WTC11 (cell line): ENCODE results near the gene ARHGAP8. TPM values are rescaled to one million over a fixed set of nuclear protein-coding genes. Genes with fewer than 3 reads are reported as not detected.

ENCODE experiments used
- ATAC-seq: fragments of 200-7000 bp; cut with Tn5 transposase; 2 replicates; pipeline ENCODE4 v1.10.0; 2021; ENCODE audit warnings: mild to moderate bottlenecking, moderate library complexity
- CTCF ChIA-PET: fragments of 300-600 bp; sonication (Branson Sonifier 250); formaldehyde crosslinking; loops from one replicate; lab custom pipeline; 2021; ENCODE audit warnings: antibody characterized with exemption; lab: Charles Lee
- POLR2A ChIA-PET: fragments of 350-600 bp; sonication (Branson Sonifier 250); formaldehyde crosslinking; loops from one replicate; lab custom pipeline; 2021; ENCODE audit warnings: antibody characterized with exemption; lab: Charles Lee
- DNase-seq: peaks from one replicate; pipeline ENCODE4 v3.0.0; 2021; ENCODE audit warnings: low spot score
- H3K27ac Mint-ChIP-seq: 2 replicates; pipeline ENCODE4 v1.8.0; 2021; ENCODE audit warnings: mixed read lengths
- H3K27me3 Mint-ChIP-seq: 2 replicates; pipeline ENCODE4 v1.8.0; 2021; ENCODE audit warnings: low read depth, mild to moderate bottlenecking, moderate library complexity, mixed read lengths
- H3K36me3 Mint-ChIP-seq: 2 replicates; pipeline ENCODE4 v1.8.0; 2021; ENCODE audit warnings: mixed read lengths
- H3K4me1 Mint-ChIP-seq: 2 replicates; pipeline ENCODE4 v1.8.0; 2022; ENCODE audit warnings: mixed read lengths
- H3K4me3 Mint-ChIP-seq: 2 replicates; pipeline ENCODE4 v1.8.0; 2021; ENCODE audit warnings: mild to moderate bottlenecking, moderate library complexity, mixed read lengths
- H3K9me3 Mint-ChIP-seq: 2 replicates; pipeline ENCODE4 v1.8.0; 2021; ENCODE audit warnings: mixed read lengths
- ATF3 ChIP-seq: sonication (generic); formaldehyde crosslinking; conservative IDR thresholded peaks from 2 replicates; pipeline ENCODE4 v1.8.1; 2022; ENCODE audit warnings: mild to moderate bottlenecking, missing genetic modification reagents
- CTCF ChIP-seq: fragments of 200-600 bp; IDR thresholded peaks from 2 replicates; pipeline ENCODE4 v1.8.0; 2022; ENCODE audit warnings: antibody characterized with exemption
- FOXP4 ChIP-seq: sonication (generic); formaldehyde crosslinking; IDR thresholded peaks from 2 replicates; pipeline ENCODE4 v1.8.0; 2022; ENCODE audit warnings: mild to moderate bottlenecking, missing genetic modification reagents
- HMGA2 ChIP-seq: fragments of 250-450 bp; sonication (Bioruptor Pico); IDR thresholded peaks from 2 replicates; pipeline ENCODE4 v1.4.0; 2021; ENCODE audit warnings: mild to moderate bottlenecking, moderate library complexity
- NR1H2 ChIP-seq: sonication (generic); formaldehyde crosslinking; IDR thresholded peaks from 2 replicates; pipeline ENCODE4 v1.9.0; 2021; ENCODE audit warnings: mild to moderate bottlenecking, moderate library complexity, missing genetic modification reagents
- NR3C1 ChIP-seq: sonication (generic); formaldehyde crosslinking; conservative IDR thresholded peaks from 2 replicates; pipeline ENCODE4 v1.8.1; 2023; ENCODE audit warnings: low read depth, mild to moderate bottlenecking, missing genetic modification reagents
- RORB ChIP-seq: fragments of 250-450 bp; sonication (Bioruptor Pico); IDR thresholded peaks from 2 replicates; pipeline ENCODE4 v1.9.0; 2021; ENCODE audit warnings: mild to moderate bottlenecking
- SMAD4 ChIP-seq: sonication (generic); formaldehyde crosslinking; IDR thresholded peaks from 2 replicates; pipeline ENCODE4 v1.8.0; 2022; ENCODE audit warnings: mild to moderate bottlenecking, missing genetic modification reagents
- SOX15 ChIP-seq: fragments of 250-450 bp; sonication (Bioruptor Pico); IDR thresholded peaks from 2 replicates; pipeline ENCODE4 v1.9.0; 2021; ENCODE audit warnings: mild to moderate bottlenecking
- TEAD1 ChIP-seq: sonication (generic); formaldehyde crosslinking; IDR thresholded peaks from 2 replicates; pipeline ENCODE4 v1.8.0; 2022; ENCODE audit warnings: mild to moderate bottlenecking, missing genetic modification reagents
- USF1 ChIP-seq: sonication (generic); formaldehyde crosslinking; IDR thresholded peaks from 2 replicates; pipeline ENCODE4 v1.8.0; 2022; ENCODE audit warnings: mild to moderate bottlenecking, missing genetic modification reagents
- ZNF138 ChIP-seq: sonication (generic); formaldehyde crosslinking; conservative IDR thresholded peaks from 2 replicates; pipeline ENCODE4 v1.8.1; 2022; ENCODE audit warnings: mild to moderate bottlenecking, moderate library complexity, missing genetic modification reagents
- ZSCAN18 ChIP-seq: fragments of 250-450 bp; sonication (Bioruptor Pico); IDR thresholded peaks from 2 replicates; pipeline ENCODE4 v2.1.2; 2022; ENCODE audit warnings: mild to moderate bottlenecking, moderate library complexity
- total RNA-seq: library from RNA; stranded (reverse); gene quantifications from 3 replicates; pipeline ENCODE4 v1.2.3, GENCODE V29; 2021
- TF ChIP-seq, protein P1 (sequence below): fragments of 250-450 bp; sonication (Bioruptor Pico); IDR thresholded peaks from 2 replicates; pipeline ENCODE4 v1.9.0; 2021; ENCODE audit warnings: moderate library complexity, mild to moderate bottlenecking, inconsistent platforms, borderline replicate concordance
- TF ChIP-seq, protein P2 (sequence below): sonication (generic); formaldehyde crosslinking; IDR thresholded peaks from 2 replicates; pipeline ENCODE4 v1.8.1; 2023; ENCODE audit warnings: mild to moderate bottlenecking, missing genetic modification reagents
- TF ChIP-seq, protein P3 (sequence below): sonication (generic); formaldehyde crosslinking; IDR thresholded peaks from 2 replicates; pipeline ENCODE4 v1.8.0; 2023; ENCODE audit warnings: missing genetic modification reagents, mild to moderate bottlenecking, borderline replicate concordance

ARHGAP8 gene
- total RNA-seq, 1 experiment from 2014 or later: 61.4 TPM

DNA sequence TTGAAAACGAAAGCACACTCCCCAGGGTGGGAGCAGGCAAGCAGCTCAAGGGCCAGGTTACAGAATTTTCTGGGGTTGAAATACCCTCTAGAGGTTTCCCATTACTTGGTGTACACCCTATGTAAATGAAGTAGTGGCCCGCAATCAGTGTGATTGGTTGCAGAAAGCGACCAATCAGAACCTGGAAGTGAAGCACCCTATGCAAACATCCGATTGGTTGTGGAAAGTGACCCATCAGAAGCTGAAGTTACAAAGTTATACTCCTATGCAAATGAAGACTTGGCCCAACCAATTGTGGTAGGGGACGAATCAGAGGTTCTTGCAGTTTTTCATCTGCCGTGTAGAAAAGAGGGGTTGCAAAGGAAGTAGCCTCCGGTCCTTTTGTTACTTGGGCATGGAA lies 31.2 kb upstream of the ARHGAP8 start:
- DNase-seq: no peak
- peak; percentile 74 for ATAC-seq
- H3K4me3 Mint-ChIP-seq: no peak overlapping the region
- POLR2A ChIA-PET: no interaction called here
- no peak for TF ChIP-seq NR1H2 (CRISPR knock-in tag)
- TF ChIP-seq, protein P1, sequence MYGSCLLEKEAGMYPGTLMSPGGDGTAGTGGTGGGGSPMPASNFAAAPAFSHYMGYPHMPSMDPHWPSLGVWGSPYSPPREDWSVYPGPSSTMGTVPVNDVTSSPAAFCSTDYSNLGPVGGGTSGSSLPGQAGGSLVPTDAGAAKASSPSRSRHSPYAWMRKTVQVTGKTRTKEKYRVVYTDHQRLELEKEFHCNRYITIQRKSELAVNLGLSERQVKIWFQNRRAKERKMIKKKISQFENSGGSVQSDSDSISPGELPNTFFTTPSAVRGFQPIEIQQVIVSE: no peak
- TF ChIP-seq USF1 (CRISPR knock-in tag): no peak
- TF ChIP-seq, protein P2, sequence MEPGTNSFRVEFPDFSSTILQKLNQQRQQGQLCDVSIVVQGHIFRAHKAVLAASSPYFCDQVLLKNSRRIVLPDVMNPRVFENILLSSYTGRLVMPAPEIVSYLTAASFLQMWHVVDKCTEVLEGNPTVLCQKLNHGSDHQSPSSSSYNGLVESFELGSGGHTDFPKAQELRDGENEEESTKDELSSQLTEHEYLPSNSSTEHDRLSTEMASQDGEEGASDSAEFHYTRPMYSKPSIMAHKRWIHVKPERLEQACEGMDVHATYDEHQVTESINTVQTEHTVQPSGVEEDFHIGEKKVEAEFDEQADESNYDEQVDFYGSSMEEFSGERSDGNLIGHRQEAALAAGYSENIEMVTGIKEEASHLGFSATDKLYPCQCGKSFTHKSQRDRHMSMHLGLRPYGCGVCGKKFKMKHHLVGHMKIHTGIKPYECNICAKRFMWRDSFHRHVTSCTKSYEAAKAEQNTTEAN (CRISPR knock-in tag): no peak
- TF ChIP-seq ZSCAN18 (CRISPR knock-in tag): no peak
- TF ChIP-seq ZNF138 (CRISPR knock-in tag): no peak
- TF ChIP-seq TEAD1 (CRISPR knock-in tag): no peak
- no peak for TF ChIP-seq CTCF
- no peak for TF ChIP-seq RORB (CRISPR knock-in tag)
- TF ChIP-seq FOXP4 (CRISPR knock-in tag): no peak
- TF ChIP-seq, protein P3, sequence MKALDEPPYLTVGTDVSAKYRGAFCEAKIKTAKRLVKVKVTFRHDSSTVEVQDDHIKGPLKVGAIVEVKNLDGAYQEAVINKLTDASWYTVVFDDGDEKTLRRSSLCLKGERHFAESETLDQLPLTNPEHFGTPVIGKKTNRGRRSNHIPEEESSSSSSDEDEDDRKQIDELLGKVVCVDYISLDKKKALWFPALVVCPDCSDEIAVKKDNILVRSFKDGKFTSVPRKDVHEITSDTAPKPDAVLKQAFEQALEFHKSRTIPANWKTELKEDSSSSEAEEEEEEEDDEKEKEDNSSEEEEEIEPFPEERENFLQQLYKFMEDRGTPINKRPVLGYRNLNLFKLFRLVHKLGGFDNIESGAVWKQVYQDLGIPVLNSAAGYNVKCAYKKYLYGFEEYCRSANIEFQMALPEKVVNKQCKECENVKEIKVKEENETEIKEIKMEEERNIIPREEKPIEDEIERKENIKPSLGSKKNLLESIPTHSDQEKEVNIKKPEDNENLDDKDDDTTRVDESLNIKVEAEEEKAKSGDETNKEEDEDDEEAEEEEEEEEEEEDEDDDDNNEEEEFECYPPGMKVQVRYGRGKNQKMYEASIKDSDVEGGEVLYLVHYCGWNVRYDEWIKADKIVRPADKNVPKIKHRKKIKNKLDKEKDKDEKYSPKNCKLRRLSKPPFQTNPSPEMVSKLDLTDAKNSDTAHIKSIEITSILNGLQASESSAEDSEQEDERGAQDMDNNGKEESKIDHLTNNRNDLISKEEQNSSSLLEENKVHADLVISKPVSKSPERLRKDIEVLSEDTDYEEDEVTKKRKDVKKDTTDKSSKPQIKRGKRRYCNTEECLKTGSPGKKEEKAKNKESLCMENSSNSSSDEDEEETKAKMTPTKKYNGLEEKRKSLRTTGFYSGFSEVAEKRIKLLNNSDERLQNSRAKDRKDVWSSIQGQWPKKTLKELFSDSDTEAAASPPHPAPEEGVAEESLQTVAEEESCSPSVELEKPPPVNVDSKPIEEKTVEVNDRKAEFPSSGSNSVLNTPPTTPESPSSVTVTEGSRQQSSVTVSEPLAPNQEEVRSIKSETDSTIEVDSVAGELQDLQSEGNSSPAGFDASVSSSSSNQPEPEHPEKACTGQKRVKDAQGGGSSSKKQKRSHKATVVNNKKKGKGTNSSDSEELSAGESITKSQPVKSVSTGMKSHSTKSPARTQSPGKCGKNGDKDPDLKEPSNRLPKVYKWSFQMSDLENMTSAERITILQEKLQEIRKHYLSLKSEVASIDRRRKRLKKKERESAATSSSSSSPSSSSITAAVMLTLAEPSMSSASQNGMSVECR: no peak
- TF ChIP-seq SOX15 (CRISPR knock-in tag): no peak
- CTCF ChIA-PET: interaction anchor here (1.2 to 1.6 kb wide), 3 partner anchors 18 to 52 kb away, joined by 4 to 8 read pairs (median 5); partner anchors contain the start of gene PRR5
- no peaks in the 10 kb centered on the region for H3K9me3 Mint-ChIP-seq
- H3K27ac Mint-ChIP-seq: 0 out of 2 replicates have a peak overlapping the region, but pooled peaks have one; percentile 38
- H3K36me3 Mint-ChIP-seq: no peaks in the 10 kb centered on the region
- H3K27me3 Mint-ChIP-seq: no peaks in the 10 kb centered on the region
- peaks cover 8% of the 10 kb centered on the region for H3K4me1 Mint-ChIP-seq

DNA sequence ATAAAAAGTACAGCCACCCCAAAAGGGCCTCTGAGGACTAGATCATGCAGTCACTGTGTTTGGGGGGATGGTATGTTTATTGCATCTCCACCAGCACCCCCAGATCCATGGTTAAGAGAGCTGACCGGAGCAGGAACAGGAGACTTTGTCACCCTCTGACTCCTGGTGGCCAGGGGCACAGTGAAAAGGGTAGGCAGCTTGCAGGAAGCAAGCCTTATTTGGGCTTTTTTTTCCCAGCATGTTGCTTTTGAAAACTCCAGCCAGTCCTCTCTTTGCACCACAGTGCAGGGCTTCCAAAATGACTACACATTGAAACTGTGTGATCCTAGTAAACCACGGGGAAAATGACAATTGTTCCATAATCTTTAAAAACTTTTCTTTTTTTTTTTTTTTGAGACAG lies 29.8 kb upstream of the ARHGAP8 start:
- Mint-ChIP-seq H3K27ac (peak overlapping the region; percentile 80), H3K9me3 (no peaks in the 10 kb centered on the region), H3K27me3 (no peaks in the 10 kb centered on the region), H3K4me3 (no peak overlapping the region), H3K4me1 (peaks cover 8% of the 10 kb centered on the region), H3K36me3 (no peaks in the 10 kb centered on the region)
- POLR2A ChIA-PET: interaction anchor here (1.1 kb wide), 1 partner anchor 13 kb away, joined by 3 read pairs; no protein-coding TSS in a partner anchor
- CTCF ChIA-PET: interaction anchor here (0.5 to 1.6 kb wide), 5 partner anchors 10 to 136 kb away, joined by 3 to 4 read pairs (median 3); no protein-coding TSS in a partner anchor
- no peak for TF ChIP-seq ZSCAN18 (CRISPR knock-in tag)
- no peak for TF ChIP-seq SMAD4 (CRISPR knock-in tag)
- TF ChIP-seq NR3C1: no peak
- TF ChIP-seq RORB (CRISPR knock-in tag): no peak
- no peak for TF ChIP-seq HMGA2 (CRISPR knock-in tag)
- TF ChIP-seq ATF3 (CRISPR knock-in tag): no peak
- no peak for DNase-seq
- no peak for ATAC-seq
